ENCODE results near the gene PLGRKT.

DNA sequence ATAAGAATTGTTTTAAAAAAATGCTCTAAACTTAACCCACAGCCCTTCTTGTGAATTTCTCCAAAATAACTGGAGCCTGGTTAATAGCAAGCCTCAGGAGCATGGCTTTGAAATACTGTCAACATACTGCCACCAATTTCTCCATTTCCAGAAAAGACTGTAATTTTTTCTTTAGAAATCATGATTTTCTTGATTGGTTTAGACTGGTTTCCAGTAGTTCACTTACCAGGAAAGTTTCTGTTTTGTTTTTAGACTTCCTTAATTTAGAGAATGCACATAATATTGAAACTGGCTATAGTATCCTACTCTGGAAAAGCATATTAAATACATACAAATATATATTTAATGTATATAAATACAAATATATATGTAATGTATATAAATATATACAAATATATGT is 8.2 kb upstream of the PLGRKT start:
- no peak for TF ChIP-seq POLR2AphosphoS5 (IDR thresholded peaks at IDR 0.05; ENCODE audit: low read depth, low read length)
- TF ChIP-seq POLR2A (IDR thresholded peaks at IDR 0.05; ENCODE audit: low read depth, low read length) = no peak
- no peak for TF ChIP-seq TAF1 (IDR thresholded peaks at IDR 0.05; ENCODE audit: borderline replicate concordance, low read depth, low read length)

Measured in GM12892 (cell line).